Activated naive CD8-positive, alpha-beta T cell treated with anti-CD3 and anti-CD28 coated beads, Interleukin-2, amount 50 U/mL, for 24 hours (primary cell): ENCODE data around the gene STX2.

Source experiments
- ATAC-seq: fragments of 150-1000 bp; cut with Tn5 transposase; one replicate; pipeline ENCODE4 v1.10.0; 2021
- DNase-seq: peaks from one replicate; pipeline ENCODE4 v3.0.0; 2021
- H3K27ac Mint-ChIP-seq: one replicate; pipeline ENCODE4 v1.8.0; 2021; ENCODE audit warnings: mild to moderate bottlenecking, mixed read lengths
- H3K27me3 Mint-ChIP-seq: one replicate; pipeline ENCODE4 v1.8.0; 2021; ENCODE audit warnings: mixed read lengths
- H3K36me3 Mint-ChIP-seq: one replicate; pipeline ENCODE4 v1.8.0; 2021; ENCODE audit warnings: low read depth, mixed read lengths
- H3K4me1 Mint-ChIP-seq: one replicate; pipeline ENCODE4 v1.8.0; 2021; ENCODE audit warnings: mixed read lengths
- H3K4me3 Mint-ChIP-seq: one replicate; pipeline ENCODE4 v1.8.0; 2021; ENCODE audit warnings: mild to moderate bottlenecking, moderate library complexity, mixed read lengths
- H3K9me3 Mint-ChIP-seq: one replicate; pipeline ENCODE4 v1.8.0; 2021; ENCODE audit warnings: mixed read lengths

STX2 gene

GRCh38 chr12:130807309-130807708 lies 31.7 kb downstream of the STX2 start:
- Mint-ChIP-seq H3K27ac (no peak overlapping the region), H3K36me3 (peaks cover 51% of the 10 kb centered on the region), H3K27me3 (no peaks in the 10 kb centered on the region), H3K4me1 (no peaks in the 10 kb centered on the region), H3K9me3 (no peaks in the 10 kb centered on the region), H3K4me3 (no peak overlapping the region)
- DNase-seq (no peak), ATAC-seq (no peak)

GRCh38 chr12:130806574-130806973 lies 32.5 kb downstream of the STX2 start:
- ATAC-seq, result no peak
- no peak overlapping the region for H3K4me3 Mint-ChIP-seq
- no peaks in the 10 kb centered on the region for H3K4me1 Mint-ChIP-seq
- no peaks in the 10 kb centered on the region for H3K9me3 Mint-ChIP-seq
- H3K27me3 Mint-ChIP-seq, result no peaks in the 10 kb centered on the region
- peaks cover 45% of the 10 kb centered on the region for H3K36me3 Mint-ChIP-seq
- DNase-seq, result no peak
- H3K27ac Mint-ChIP-seq, result no peak overlapping the region

- ATAC-seq (no peak), DNase-seq (no peak)
- no peak overlapping the region for H3K4me3 Mint-ChIP-seq
- H3K36me3 Mint-ChIP-seq, result peaks cover 46% of the 10 kb centered on the region
- no peaks in the 10 kb centered on the region for H3K27me3 Mint-ChIP-seq
- H3K4me1 Mint-ChIP-seq, result no peaks in the 10 kb centered on the region
- H3K9me3 Mint-ChIP-seq, result no peaks in the 10 kb centered on the region
- peak overlapping the region; percentile 17 for H3K27ac Mint-ChIP-seq
Measured at GRCh38 chr12:130805635-130806034, 33.4 kb downstream of the STX2 start.

- Mint-ChIP-seq H3K27ac (no peak overlapping the region), H3K27me3 (no peaks in the 10 kb centered on the region), H3K4me3 (no peak overlapping the region), H3K9me3 (no peaks in the 10 kb centered on the region), H3K36me3 (peaks cover 51% of the 10 kb centered on the region), H3K4me1 (no peaks in the 10 kb centered on the region)
- DNase-seq (no peak), ATAC-seq (no peak)
Measured at GRCh38 chr12:130804216-130804615, 34.8 kb downstream of the STX2 start.

GRCh38 chr12:130803702-130804101 lies 35.3 kb downstream of the STX2 start:
- H3K4me3 Mint-ChIP-seq, result no peak overlapping the region
- H3K27me3 Mint-ChIP-seq, result no peaks in the 10 kb centered on the region
- no peak for DNase-seq
- no peak for ATAC-seq
- H3K4me1 Mint-ChIP-seq, result no peaks in the 10 kb centered on the region
- no peak overlapping the region for H3K27ac Mint-ChIP-seq
- peaks cover 56% of the 10 kb centered on the region for H3K36me3 Mint-ChIP-seq
- H3K9me3 Mint-ChIP-seq, result no peaks in the 10 kb centered on the region

- Mint-ChIP-seq H3K27me3 (no peaks in the 10 kb centered on the region), H3K36me3 (peaks cover 50% of the 10 kb centered on the region), H3K4me3 (no peak overlapping the region), H3K4me1 (peaks cover 15% of the 10 kb centered on the region), H3K27ac (no peak overlapping the region), H3K9me3 (no peaks in the 10 kb centered on the region)
- ATAC-seq (no peak), DNase-seq (no peak)
Measured at GRCh38 chr12:130800312-130800711, 38.7 kb downstream of the STX2 start.

GRCh38 chr12:130799051-130799450 lies 40.0 kb downstream of the STX2 start:
- Mint-ChIP-seq H3K4me1 (peaks cover 15% of the 10 kb centered on the region), H3K27me3 (no peaks in the 10 kb centered on the region), H3K9me3 (no peaks in the 10 kb centered on the region), H3K4me3 (no peak overlapping the region), H3K36me3 (peaks cover 49% of the 10 kb centered on the region), H3K27ac (no peak overlapping the region)
- ATAC-seq, result no peak
- DNase-seq, result no peak

GRCh38 chr12:130796985-130797686 lies 41.9 kb downstream of the STX2 start:
- Mint-ChIP-seq H3K4me1 (peaks cover 15% of the 10 kb centered on the region), H3K9me3 (no peaks in the 10 kb centered on the region), H3K27ac (peak overlapping the region; percentile 73), H3K27me3 (no peaks in the 10 kb centered on the region), H3K36me3 (peaks cover 41% of the 10 kb centered on the region), H3K4me3 (peak overlapping the region; percentile 29)
- ATAC-seq (peak; percentile 93), DNase-seq (peak; percentile 24)

GRCh38 chr12:130795906-130796305 lies 43.1 kb downstream of the STX2 start:
- DNase-seq (no peak), ATAC-seq (no peak)
- Mint-ChIP-seq H3K27me3 (no peaks in the 10 kb centered on the region), H3K4me3 (no peak overlapping the region), H3K9me3 (no peaks in the 10 kb centered on the region), H3K4me1 (peaks cover 15% of the 10 kb centered on the region), H3K36me3 (peaks cover 43% of the 10 kb centered on the region), H3K27ac (no peak overlapping the region)

GRCh38 chr12:130793554-130793849 lies 45.5 kb downstream of the STX2 start:
- ATAC-seq, result no peak
- H3K9me3 Mint-ChIP-seq, result no peaks in the 10 kb centered on the region
- peaks cover 15% of the 10 kb centered on the region for H3K4me1 Mint-ChIP-seq
- no peak overlapping the region for H3K27ac Mint-ChIP-seq
- H3K27me3 Mint-ChIP-seq, result no peaks in the 10 kb centered on the region
- no peak overlapping the region for H3K4me3 Mint-ChIP-seq
- H3K36me3 Mint-ChIP-seq, result peaks cover 38% of the 10 kb centered on the region
- no peak for DNase-seq

GRCh38 chr12:130792821-130793553 lies 46.1 kb downstream of the STX2 start:
- no peaks in the 10 kb centered on the region for H3K9me3 Mint-ChIP-seq
- peaks cover 40% of the 10 kb centered on the region for H3K36me3 Mint-ChIP-seq
- no peak overlapping the region for H3K27ac Mint-ChIP-seq
- no peaks in the 10 kb centered on the region for H3K27me3 Mint-ChIP-seq
- no peak for DNase-seq
- peak; percentile 9 for ATAC-seq
- peaks cover 14% of the 10 kb centered on the region for H3K4me1 Mint-ChIP-seq
- H3K4me3 Mint-ChIP-seq, result no peak overlapping the region

- H3K36me3 Mint-ChIP-seq, result peaks cover 41% of the 10 kb centered on the region
Measured at GRCh38 chr12:130791629-130792028, 47.4 kb downstream of the STX2 start.

GRCh38 chr12:130788515-130788914 lies 50.5 kb downstream of the STX2 start:
- Mint-ChIP-seq H3K36me3 (peaks cover 56% of the 10 kb centered on the region), H3K27ac (peak overlapping the region; percentile 1), H3K4me3 (no peak overlapping the region), H3K27me3 (no peaks in the 10 kb centered on the region), H3K4me1 (no peaks in the 10 kb centered on the region), H3K9me3 (peaks cover 12% of the 10 kb centered on the region)
- DNase-seq, result no peak
- ATAC-seq, result no peak

More at GRCh38 chr12:130791629-130792028, 47.4 kb downstream of the STX2 start:
- DNase-seq (no peak), ATAC-seq (no peak)
- peaks cover 2% of the 10 kb centered on the region for H3K4me1 Mint-ChIP-seq
- H3K9me3 Mint-ChIP-seq, result no peaks in the 10 kb centered on the region
- no peak overlapping the region for H3K27ac Mint-ChIP-seq
- H3K4me3 Mint-ChIP-seq, result no peak overlapping the region
- H3K27me3 Mint-ChIP-seq, result no peaks in the 10 kb centered on the region

- peaks cover 61% of the 10 kb centered on the region for H3K36me3 Mint-ChIP-seq
- DNase-seq (no peak), ATAC-seq (no peak)
- no peaks in the 10 kb centered on the region for H3K27me3 Mint-ChIP-seq
- no peak overlapping the region for H3K4me3 Mint-ChIP-seq
- no peaks in the 10 kb centered on the region for H3K4me1 Mint-ChIP-seq
- H3K27ac Mint-ChIP-seq, result peak overlapping the region; percentile 1
- H3K9me3 Mint-ChIP-seq, result peaks cover 12% of the 10 kb centered on the region
Measured at GRCh38 chr12:130787445-130788410, 51.3 kb downstream of the STX2 start.
